Measurements from ENCODE around the gene SIGLEC11. TPM values are rescaled to one million over a fixed set of nuclear protein-coding genes. Genes with fewer than 3 reads are reported as not detected.
A peak's percentile ranks its signal among the peaks of the same experiment; 100 is the strongest.

SIGLEC11 gene
- total and polyA plus RNA-seq, 2 of the 13 experiments (the other 11 are each of a cell fraction or from before 2014, with no cell fraction given) = not detected

GRCh38 chr19:49912965-49913685, 47.8 kb downstream of the SIGLEC11 start (continued):
- TF ChIP-seq ZHX2 (IDR thresholded peaks at IDR 0.05; ENCODE audit: low read depth) (0 out of 2 replicates have a peak, but pooled peaks have one; percentile 54), ZHX2 (CRISPR knock-in tag; IDR thresholded peaks at IDR 0.05; ENCODE audit: borderline replicate concordance) (no peak), YY1 (IDR thresholded peaks at IDR 0.05; ENCODE audit: insufficient read depth, insufficient replicate concordance, low read depth, low read length) (peak; percentile 24), POLR2A (IDR thresholded peaks at IDR 0.05; ENCODE audit: insufficient read depth in 1 of 2, low read depth in 2 of 2, low read length in 2 of 2) (peak in 1 of 2 experiments; percentile 27; a peak in 1 of 4 replicates), ZNF687 (CRISPR knock-in tag; IDR thresholded peaks at IDR 0.05) (peak; percentile 50), SMAD1 (CRISPR knock-in tag; IDR thresholded peaks at IDR 0.05; ENCODE audit: borderline replicate concordance, low read depth) (0 out of 2 replicates have a peak, but pooled peaks have one; percentile 40), PATZ1 (CRISPR knock-in tag; IDR thresholded peaks at IDR 0.05) (0 out of 2 replicates have a peak, but pooled peaks have one; percentile 48), ZC3H13 (CRISPR knock-in tag; IDR thresholded peaks at IDR 0.05) (no peak), ZNF770 (CRISPR knock-in tag; IDR thresholded peaks at IDR 0.05) (0 out of 2 replicates have a peak, but pooled peaks have one; percentile 5), ZNF34 (CRISPR knock-in tag; IDR thresholded peaks at IDR 0.05; ENCODE audit: borderline replicate concordance) (no peak), CTCF (CRISPR knock-in tag; IDR thresholded peaks at IDR 0.05) (peak; percentile 61)
